ENCODE results near the gene STS. TPM values are rescaled to one million over a fixed set of nuclear protein-coding genes. Genes with fewer than 3 reads are reported as not detected.

Gene STS
- total and polyA plus RNA-seq, 2 experiments from 2014 or later, result 0.44 to 1.7 TPM

DNA sequence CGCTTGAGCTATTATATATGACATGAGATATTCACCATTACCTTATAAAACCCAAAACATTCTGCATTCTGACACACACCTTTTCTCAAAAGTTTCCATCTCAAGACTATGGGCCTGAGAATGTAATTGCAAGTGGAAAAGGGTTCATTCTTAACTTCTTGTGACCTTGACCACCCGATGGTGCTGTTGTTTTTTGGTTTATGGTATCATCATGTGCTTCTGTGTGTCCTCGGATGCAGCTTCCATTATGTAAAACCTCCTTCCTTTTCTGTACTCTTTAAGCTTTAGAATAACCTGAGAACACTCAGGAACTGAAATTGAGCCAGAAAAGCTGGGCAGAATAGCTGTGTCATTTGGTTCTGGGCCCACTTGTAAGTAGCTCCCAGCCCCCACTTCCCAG, 16.7 kb downstream of the STS start (continued):
- TF ChIP-seq, protein P1, sequence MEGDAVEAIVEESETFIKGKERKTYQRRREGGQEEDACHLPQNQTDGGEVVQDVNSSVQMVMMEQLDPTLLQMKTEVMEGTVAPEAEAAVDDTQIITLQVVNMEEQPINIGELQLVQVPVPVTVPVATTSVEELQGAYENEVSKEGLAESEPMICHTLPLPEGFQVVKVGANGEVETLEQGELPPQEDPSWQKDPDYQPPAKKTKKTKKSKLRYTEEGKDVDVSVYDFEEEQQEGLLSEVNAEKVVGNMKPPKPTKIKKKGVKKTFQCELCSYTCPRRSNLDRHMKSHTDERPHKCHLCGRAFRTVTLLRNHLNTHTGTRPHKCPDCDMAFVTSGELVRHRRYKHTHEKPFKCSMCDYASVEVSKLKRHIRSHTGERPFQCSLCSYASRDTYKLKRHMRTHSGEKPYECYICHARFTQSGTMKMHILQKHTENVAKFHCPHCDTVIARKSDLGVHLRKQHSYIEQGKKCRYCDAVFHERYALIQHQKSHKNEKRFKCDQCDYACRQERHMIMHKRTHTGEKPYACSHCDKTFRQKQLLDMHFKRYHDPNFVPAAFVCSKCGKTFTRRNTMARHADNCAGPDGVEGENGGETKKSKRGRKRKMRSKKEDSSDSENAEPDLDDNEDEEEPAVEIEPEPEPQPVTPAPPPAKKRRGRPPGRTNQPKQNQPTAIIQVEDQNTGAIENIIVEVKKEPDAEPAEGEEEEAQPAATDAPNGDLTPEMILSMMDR (conservative IDR thresholded peaks at IDR 0.05; ENCODE audit: low read depth in 2 of 2), result 0 out of 4 replicates have a peak, but pooled peaks of 1 of the 2 experiments have one; percentile 19

DNA sequence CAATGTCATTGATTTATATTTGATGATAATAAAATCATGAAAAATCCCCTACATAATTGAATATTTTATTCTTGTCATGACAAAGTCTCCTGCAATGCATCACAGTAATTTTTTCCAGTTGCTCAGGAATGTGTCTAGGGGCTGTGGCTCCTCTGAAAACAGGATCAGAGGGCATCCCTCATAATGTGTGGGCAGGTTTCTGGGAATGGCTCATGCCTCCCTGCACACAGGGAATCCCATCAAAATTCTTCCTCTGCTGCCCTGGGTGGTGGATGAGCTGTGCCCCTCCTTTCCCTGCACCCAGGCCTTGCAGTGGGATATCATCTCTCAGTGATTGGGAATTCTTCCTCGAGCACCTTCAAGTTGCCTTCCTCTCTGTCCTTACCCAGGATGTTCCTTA, 20.9 kb downstream of the STS start:
- DNase-seq (ENCODE audit: low spot score), result no peak
- TF ChIP-seq POLR2AphosphoS5 (IDR thresholded peaks at IDR 0.05; ENCODE audit: low read depth), result no peak
- TF ChIP-seq EZH2 (IDR thresholded peaks at IDR 0.05; ENCODE audit: low read depth, unreplicated experiment), result no peak
- TF ChIP-seq, protein P2, sequence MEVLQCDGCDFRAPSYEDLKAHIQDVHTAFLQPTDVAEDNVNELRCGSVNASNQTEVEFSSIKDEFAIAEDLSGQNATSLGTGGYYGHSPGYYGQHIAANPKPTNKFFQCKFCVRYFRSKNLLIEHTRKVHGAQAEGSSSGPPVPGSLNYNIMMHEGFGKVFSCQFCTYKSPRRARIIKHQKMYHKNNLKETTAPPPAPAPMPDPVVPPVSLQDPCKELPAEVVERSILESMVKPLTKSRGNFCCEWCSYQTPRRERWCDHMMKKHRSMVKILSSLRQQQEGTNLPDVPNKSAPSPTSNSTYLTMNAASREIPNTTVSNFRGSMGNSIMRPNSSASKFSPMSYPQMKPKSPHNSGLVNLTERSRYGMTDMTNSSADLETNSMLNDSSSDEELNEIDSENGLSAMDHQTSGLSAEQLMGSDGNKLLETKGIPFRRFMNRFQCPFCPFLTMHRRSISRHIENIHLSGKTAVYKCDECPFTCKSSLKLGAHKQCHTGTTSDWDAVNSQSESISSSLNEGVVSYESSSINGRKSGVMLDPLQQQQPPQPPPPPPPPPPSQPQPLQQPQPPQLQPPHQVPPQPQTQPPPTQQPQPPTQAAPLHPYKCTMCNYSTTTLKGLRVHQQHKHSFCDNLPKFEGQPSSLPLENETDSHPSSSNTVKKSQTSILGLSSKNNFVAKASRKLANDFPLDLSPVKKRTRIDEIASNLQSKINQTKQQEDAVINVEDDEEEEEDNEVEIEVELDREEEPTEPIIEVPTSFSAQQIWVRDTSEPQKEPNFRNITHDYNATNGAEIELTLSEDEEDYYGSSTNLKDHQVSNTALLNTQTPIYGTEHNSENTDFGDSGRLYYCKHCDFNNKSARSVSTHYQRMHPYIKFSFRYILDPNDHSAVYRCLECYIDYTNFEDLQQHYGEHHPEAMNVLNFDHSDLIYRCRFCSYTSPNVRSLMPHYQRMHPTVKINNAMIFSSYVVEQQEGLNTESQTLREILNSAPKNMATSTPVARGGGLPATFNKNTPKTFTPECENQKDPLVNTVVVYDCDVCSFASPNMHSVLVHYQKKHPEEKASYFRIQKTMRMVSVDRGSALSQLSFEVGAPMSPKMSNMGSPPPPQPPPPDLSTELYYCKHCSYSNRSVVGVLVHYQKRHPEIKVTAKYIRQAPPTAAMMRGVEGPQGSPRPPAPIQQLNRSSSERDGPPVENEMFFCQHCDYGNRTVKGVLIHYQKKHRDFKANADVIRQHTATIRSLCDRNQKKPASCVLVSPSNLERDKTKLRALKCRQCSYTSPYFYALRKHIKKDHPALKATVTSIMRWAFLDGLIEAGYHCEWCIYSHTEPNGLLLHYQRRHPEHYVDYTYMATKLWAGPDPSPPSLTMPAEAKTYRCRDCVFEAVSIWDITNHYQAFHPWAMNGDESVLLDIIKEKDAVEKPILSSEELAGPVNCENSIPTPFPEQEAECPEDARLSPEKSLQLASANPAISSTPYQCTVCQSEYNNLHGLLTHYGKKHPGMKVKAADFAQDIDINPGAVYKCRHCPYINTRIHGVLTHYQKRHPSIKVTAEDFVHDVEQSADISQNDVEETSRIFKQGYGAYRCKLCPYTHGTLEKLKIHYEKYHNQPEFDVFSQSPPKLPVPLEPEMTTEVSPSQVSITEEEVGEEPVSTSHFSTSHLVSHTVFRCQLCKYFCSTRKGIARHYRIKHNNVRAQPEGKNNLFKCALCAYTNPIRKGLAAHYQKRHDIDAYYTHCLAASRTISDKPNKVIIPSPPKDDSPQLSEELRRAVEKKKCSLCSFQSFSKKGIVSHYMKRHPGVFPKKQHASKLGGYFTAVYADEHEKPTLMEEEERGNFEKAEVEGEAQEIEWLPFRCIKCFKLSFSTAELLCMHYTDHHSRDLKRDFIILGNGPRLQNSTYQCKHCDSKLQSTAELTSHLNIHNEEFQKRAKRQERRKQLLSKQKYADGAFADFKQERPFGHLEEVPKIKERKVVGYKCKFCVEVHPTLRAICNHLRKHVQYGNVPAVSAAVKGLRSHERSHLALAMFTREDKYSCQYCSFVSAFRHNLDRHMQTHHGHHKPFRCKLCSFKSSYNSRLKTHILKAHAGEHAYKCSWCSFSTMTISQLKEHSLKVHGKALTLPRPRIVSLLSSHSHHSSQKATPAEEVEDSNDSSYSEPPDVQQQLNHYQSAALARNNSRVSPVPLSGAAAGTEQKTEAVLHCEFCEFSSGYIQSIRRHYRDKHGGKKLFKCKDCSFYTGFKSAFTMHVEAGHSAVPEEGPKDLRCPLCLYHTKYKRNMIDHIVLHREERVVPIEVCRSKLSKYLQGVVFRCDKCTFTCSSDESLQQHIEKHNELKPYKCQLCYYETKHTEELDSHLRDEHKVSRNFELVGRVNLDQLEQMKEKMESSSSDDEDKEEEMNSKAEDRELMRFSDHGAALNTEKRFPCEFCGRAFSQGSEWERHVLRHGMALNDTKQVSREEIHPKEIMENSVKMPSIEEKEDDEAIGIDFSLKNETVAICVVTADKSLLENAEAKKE (CRISPR knock-in tag; IDR thresholded peaks at IDR 0.05), result no peak
- TF ChIP-seq, protein P3, sequence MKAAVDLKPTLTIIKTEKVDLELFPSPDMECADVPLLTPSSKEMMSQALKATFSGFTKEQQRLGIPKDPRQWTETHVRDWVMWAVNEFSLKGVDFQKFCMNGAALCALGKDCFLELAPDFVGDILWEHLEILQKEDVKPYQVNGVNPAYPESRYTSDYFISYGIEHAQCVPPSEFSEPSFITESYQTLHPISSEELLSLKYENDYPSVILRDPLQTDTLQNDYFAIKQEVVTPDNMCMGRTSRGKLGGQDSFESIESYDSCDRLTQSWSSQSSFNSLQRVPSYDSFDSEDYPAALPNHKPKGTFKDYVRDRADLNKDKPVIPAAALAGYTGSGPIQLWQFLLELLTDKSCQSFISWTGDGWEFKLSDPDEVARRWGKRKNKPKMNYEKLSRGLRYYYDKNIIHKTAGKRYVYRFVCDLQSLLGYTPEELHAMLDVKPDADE (IDR thresholded peaks at IDR 0.05), result no peak
- TF ChIP-seq ZNF114 (CRISPR knock-in tag; IDR thresholded peaks at IDR 0.05), result no peak
- no peak for TF ChIP-seq CREB1 (CRISPR knock-in tag; IDR thresholded peaks at IDR 0.05; ENCODE audit: low read depth)
- no peak overlapping the region for H3K4me3 ChIP-seq
- no peaks in the 10 kb centered on the region for H3K27me3 ChIP-seq (ENCODE audit: insufficient read depth)
- H3K9me2 ChIP-seq (ENCODE audit: insufficient read depth), result no peaks in the 10 kb centered on the region
- H3K4me1 ChIP-seq (ENCODE audit: insufficient read depth), result no peaks in the 10 kb centered on the region
- Mint-ChIP-seq H3K27ac (no peak overlapping the region), H3K36me3 (ENCODE audit: low read depth) (peaks cover 4% of the 10 kb centered on the region; the same call in 1 of the 3 replicates), H3K4me1 (no peaks in the 10 kb centered on the region), H3K27me3 (ENCODE audit: insufficient read depth, low read depth, poor library complexity) (no peaks in the 10 kb centered on the region), H3K9me3 (no peaks in the 10 kb centered on the region; the same call in 2 of the 3 replicates), H3K4me3 (no peak overlapping the region)
- H3K36me3 ChIP-seq (ENCODE audit: insufficient read depth), result no peaks in the 10 kb centered on the region
- H3K4me2 ChIP-seq, result no peak overlapping the region
- no peak for ATAC-seq
- no peak overlapping the region for H3K27ac ChIP-seq (ENCODE audit: low read depth)
- no peaks in the 10 kb centered on the region for H3F3A ChIP-seq (replicated peaks; ENCODE audit: low read depth)
- H3K79me2 ChIP-seq (replicated peaks; ENCODE audit: insufficient read depth), result no peaks in the 10 kb centered on the region
- H2AFZ ChIP-seq, result no peak overlapping the region
- H4K20me1 ChIP-seq (replicated peaks; ENCODE audit: insufficient read depth), result no peaks in the 10 kb centered on the region

Data from GM23338 (cell line).